Prostate gland (tissue), 2 donors: ENCODE data around the gene FANCI. TPM values are rescaled to one million over a fixed set of nuclear protein-coding genes. Genes with fewer than 3 reads are reported as not detected.

ENCODE experiments used
- DNase-seq: peaks from one replicate; pipeline ENCODE4 v3.0.0-alpha.2; 2019; ENCODE audit warnings: low spot score
- H3K27ac ChIP-seq, 2 donors: fragments of 200-600 bp; sonication (generic); 2 replicates each; pipeline ENCODE4 v1.5.1; 2017 to 2019
- H3K27me3 ChIP-seq: fragments of 200-600 bp; sonication (generic); replicated peaks from 2 replicates; pipeline ENCODE4 v1.5.1; 2019; ENCODE audit not compliant: insufficient read depth
- H3K36me3 ChIP-seq, 2 donors: fragments of 200-600 bp; sonication (generic); 1 replicate in 1 of 2; 2 replicates in 1 of 2; pipeline versions ENCODE4 v1.5.1 to v1.8.1; 2017 to 2019
- H3K4me1 ChIP-seq: fragments of 200-600 bp; sonication (generic); replicated peaks from 2 replicates; pipeline ENCODE4 v1.5.1; 2019
- H3K4me3 ChIP-seq, 2 donors: fragments of 200-600 bp; sonication (generic); 2 replicates each; pipeline ENCODE4 v1.5.1; 2017 to 2019
- H3K9me3 ChIP-seq: fragments of 200-600 bp; sonication (generic); 2 replicates; pipeline ENCODE4 v1.5.1; 2017
- POLR2A ChIP-seq: fragments of 450-650 bp; IDR thresholded peaks from one replicate; pipeline ENCODE4 v1.6.1; 2016; ENCODE audit warnings: antibody characterized with exemption, mild to moderate bottlenecking
- POLR2AphosphoS5 ChIP-seq: sonication (generic); formaldehyde crosslinking; IDR thresholded peaks from one replicate; pipeline ENCODE4 v1.6.1; 2017; ENCODE audit warnings: antibody characterized with exemption
- WGBS: methylation state at CpG from one replicate; pipeline ENCODE4 v1.1.5; 2018; 5-methylcytosine and 5-hydroxymethylcytosine counted together
- intact Hi-C: fragments of 100-400 bp; cut with DNase I; formaldehyde crosslinking; loops from one replicate; pipeline ENCODE4 v1.14.2; 2022
- microRNA-seq: library from miRNA; unstranded; fragments of <30 nt; microRNA quantifications from one replicate; pipeline ENCODE4, GENCODE V29; 2016
- small RNA-seq, 2 donors: library from RNA; depleted of rRNA; stranded (forward); fragments of <200 nt; gene quantifications; one replicate each; pipeline ENCODE3, GENCODE V24; 2016
- total RNA-seq, 2 donors: library from RNA; depleted of rRNA; stranded (reverse); fragments of >200 nt; gene quantifications; one replicate each; pipeline ENCODE4 v1.1.0, GENCODE V29; 2016
- TF ChIP-seq, protein P1 (sequence below), 4 experiments: fragments of 200-600 bp in 2 of 4; fragments of 450-650 bp in 2 of 4; sonication (generic) in 2 of 4; IDR thresholded peaks; 1 replicate in 3 of 4; 2 replicates in 1 of 4; pipeline ENCODE4 v1.5.1; 2016 to 2019; ENCODE audit warnings: antibody characterized with exemption in 4 of 4, mild to moderate bottlenecking in 2 of 4, moderate library complexity in 2 of 4

Gene FANCI
- total RNA-seq, 2 donors from 2014 or later, result 7.8 to 22.7 TPM

DNA sequence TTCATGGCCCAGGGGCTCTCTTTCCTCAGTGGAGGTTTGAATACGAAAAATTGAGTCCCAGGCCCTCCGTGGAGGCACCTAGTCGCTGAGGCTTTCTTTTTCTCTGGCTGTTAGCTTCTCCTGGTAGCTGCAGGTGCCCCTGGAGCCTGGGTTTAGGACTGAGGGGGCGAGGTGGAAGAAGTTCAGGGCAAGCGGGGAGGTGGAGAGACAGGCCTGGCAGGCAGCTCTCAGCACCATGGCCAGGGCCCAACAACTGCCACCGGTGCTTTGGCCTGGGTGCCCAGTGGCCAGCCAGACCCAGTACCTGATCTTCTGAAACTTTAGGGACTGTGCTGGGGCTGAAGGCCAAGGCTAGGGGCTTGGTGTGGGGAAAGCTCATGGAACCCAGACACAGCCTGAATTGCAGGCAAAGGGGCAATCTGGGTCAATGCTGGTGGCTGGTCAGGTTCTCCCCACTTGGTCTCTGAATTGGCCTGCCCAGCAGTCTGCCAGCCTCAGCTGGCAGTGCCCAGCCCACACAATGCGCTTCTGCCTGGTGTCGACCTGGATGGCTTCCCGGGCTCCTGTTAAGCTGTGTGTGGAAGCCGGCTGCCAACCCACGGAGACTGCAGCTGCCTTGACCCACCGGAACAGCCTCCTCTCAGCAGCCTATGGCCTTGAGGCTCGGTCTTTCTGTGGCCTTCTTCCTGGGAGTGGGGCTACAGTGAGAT is 121.1 kb downstream of the FANCI start:
- DNase-seq, result no peak
- WGBS, result 13% methylated on average over 9 of the region's 13 CpGs
- Histone ChIP-seq H3K36me3 (no peaks in the 10 kb centered on the region), H3K9me3 (no peaks in the 10 kb centered on the region), H3K4me3 (no peak overlapping the region), H3K4me1 (no peaks in the 10 kb centered on the region), H3K27me3 (peaks cover 86% of the 10 kb centered on the region), H3K27ac (no peak overlapping the region)
- TF ChIP-seq, protein P1, sequence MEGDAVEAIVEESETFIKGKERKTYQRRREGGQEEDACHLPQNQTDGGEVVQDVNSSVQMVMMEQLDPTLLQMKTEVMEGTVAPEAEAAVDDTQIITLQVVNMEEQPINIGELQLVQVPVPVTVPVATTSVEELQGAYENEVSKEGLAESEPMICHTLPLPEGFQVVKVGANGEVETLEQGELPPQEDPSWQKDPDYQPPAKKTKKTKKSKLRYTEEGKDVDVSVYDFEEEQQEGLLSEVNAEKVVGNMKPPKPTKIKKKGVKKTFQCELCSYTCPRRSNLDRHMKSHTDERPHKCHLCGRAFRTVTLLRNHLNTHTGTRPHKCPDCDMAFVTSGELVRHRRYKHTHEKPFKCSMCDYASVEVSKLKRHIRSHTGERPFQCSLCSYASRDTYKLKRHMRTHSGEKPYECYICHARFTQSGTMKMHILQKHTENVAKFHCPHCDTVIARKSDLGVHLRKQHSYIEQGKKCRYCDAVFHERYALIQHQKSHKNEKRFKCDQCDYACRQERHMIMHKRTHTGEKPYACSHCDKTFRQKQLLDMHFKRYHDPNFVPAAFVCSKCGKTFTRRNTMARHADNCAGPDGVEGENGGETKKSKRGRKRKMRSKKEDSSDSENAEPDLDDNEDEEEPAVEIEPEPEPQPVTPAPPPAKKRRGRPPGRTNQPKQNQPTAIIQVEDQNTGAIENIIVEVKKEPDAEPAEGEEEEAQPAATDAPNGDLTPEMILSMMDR (IDR thresholded peaks at IDR 0.05), result no peak
- no peak for TF ChIP-seq POLR2A
- no peak for TF ChIP-seq POLR2AphosphoS5
- intact Hi-C loops, result no loop called here

DNA sequence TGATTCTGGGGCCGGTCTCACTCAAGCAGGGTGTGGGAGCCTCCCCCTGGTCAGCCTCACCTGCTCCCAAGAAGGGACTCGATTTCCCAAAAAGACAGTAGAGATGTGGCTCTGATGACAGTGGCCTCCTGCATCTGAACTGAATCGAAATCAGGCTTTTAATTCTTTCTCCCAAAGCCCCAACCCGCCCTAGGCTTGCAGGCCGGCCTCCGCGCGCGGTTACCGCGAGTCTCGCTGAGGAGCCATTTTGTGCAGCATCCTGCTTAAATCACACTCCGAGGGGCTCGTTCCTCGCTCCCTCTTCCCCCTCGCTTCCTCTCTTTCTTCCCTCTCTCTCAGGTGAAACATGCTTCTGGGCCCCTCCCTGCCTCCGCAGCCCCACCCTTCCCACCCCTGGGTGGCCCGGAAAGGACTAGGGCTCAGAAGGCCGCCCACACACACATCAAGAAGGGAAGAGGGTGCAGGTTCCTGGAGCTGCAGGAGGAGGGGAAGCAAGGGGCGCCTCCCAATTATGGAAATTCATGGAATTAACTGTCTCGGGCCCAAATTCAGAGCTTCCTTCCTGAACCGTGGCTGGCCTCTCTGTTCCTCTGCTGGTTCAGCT is 121.8 kb downstream of the FANCI start:
- intact Hi-C loops, result no loop called here
- Histone ChIP-seq H3K4me3 (no peak overlapping the region), H3K27me3 (peaks cover 88% of the 10 kb centered on the region), H3K27ac (no peak overlapping the region), H3K4me1 (no peaks in the 10 kb centered on the region), H3K9me3 (no peaks in the 10 kb centered on the region), H3K36me3 (no peaks in the 10 kb centered on the region)
- no peak for DNase-seq
- WGBS, result 11% methylated on average over 22 of the region's 22 CpGs
- TF ChIP-seq, protein P1 (IDR thresholded peaks at IDR 0.05), result no peak
- TF ChIP-seq POLR2AphosphoS5 (no peak), POLR2A (no peak)

Small RNA genes within 50 kb of the gene (microRNA-seq; reads per million reads assigned to microRNA genes)
- gene MIR6766, result 0.42 reads per million

Small RNA genes within 50 kb of the gene (small RNA-seq; reads per million reads assigned to genes)
- 0 reads per million in 2 donors for gene MIR6766

Other genes starting within 250 kb of the FANCI start
- gene ABHD2, start 155.5 kb upstream of the FANCI start, total RNA-seq, result 100 to 1,000 TPM; 111 to 253 TPM
- not detected for gene RLBP1, start 22.4 kb upstream of the FANCI start, total RNA-seq
- 10 to 100 TPM; 54.3 to 92.0 TPM for gene POLG, start 90.8 kb downstream of the FANCI start, total RNA-seq